ENCODE results near the gene CCDC97.

DNA sequence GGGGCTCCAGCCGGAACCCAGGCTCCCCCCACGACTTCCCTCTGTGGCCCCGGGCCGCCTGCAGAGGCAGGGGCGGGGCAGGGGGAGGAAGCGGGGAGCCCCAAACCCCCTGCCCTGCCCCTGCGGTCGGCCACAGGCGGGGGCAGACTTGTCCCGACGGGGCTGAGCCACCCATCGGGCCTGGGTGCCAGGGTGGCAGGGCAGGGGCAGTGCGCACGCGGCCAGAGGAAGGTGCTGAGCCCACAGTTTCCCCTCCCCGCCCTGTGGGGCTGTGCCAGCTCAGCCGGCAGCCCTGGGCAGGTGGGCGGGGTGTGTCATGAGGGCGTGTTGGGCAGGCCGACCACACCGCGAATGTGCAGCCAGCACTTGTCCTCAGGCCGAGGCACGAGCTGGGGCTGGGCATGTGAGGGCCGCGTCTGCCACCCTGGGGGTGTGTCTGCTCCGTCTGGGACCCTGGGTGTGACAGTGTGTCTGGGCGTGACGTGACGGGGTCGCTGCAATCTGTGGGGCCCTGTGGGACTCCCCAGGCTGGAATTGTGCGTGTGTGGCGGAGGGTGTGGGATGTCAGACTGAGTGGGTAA is 17.7 kb downstream of the CCDC97 start:
- TF ChIP-seq, protein P1, sequence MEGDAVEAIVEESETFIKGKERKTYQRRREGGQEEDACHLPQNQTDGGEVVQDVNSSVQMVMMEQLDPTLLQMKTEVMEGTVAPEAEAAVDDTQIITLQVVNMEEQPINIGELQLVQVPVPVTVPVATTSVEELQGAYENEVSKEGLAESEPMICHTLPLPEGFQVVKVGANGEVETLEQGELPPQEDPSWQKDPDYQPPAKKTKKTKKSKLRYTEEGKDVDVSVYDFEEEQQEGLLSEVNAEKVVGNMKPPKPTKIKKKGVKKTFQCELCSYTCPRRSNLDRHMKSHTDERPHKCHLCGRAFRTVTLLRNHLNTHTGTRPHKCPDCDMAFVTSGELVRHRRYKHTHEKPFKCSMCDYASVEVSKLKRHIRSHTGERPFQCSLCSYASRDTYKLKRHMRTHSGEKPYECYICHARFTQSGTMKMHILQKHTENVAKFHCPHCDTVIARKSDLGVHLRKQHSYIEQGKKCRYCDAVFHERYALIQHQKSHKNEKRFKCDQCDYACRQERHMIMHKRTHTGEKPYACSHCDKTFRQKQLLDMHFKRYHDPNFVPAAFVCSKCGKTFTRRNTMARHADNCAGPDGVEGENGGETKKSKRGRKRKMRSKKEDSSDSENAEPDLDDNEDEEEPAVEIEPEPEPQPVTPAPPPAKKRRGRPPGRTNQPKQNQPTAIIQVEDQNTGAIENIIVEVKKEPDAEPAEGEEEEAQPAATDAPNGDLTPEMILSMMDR (IDR thresholded peaks at IDR 0.05) = no peak
- TF ChIP-seq POLR2A (IDR thresholded peaks at IDR 0.05) (no peak), POLR2AphosphoS5 (IDR thresholded peaks at IDR 0.05) (no peak), EP300 (IDR thresholded peaks at IDR 0.05) (no peak)

All from sigmoid colon (tissue), 4 donors.